GM12892 (cell line): ENCODE results near the gene SRP9.

Experiments used
- POLR2AphosphoS5 ChIP-seq: IDR thresholded peaks from 2 replicates; pipeline ENCODE4 v1.6.1; 2011; ENCODE audit warnings: low read depth, low read length, control low read depth
- TAF1 ChIP-seq: IDR thresholded peaks from 2 replicates; pipeline ENCODE4 v1.6.1; 2011; ENCODE audit warnings: low read depth, mild to moderate bottlenecking, control low read depth, low read length, borderline replicate concordance

GRCh38 chr1:225828706-225829345, 51.2 kb downstream of the SRP9 start:
- TF ChIP-seq POLR2AphosphoS5: no peak
- no peak for TF ChIP-seq TAF1
